MM.1S (cell line): ENCODE measurements around the gene GPAT3.

Source experiments
- DNase-seq: peaks from one replicate; pipeline ENCODE4 v3.0.0-alpha.2; 2015
- H2AFZ ChIP-seq: fragments of 300-600 bp; sonication (generic); 2 replicates; pipeline ENCODE4 v1.6.0; 2016; ENCODE audit warnings: antibody characterized with exemption, low read length
- H3F3A ChIP-seq: fragments of 300-600 bp; sonication (generic); 2 replicates; pipeline ENCODE4 v1.6.1; 2016; ENCODE audit warnings: mild to moderate bottlenecking, antibody characterized with exemption, low read length, moderate library complexity, mixed read lengths; ENCODE audit not compliant: insufficient read depth
- H3K27ac ChIP-seq: fragments of 300-600 bp; sonication (generic); 2 replicates; pipeline ENCODE4 v1.5.1; 2016; ENCODE audit warnings: mild to moderate bottlenecking, low read length
- H3K27me3 ChIP-seq: fragments of 300-600 bp; sonication (generic); replicated peaks from 2 replicates; pipeline ENCODE4 v1.6.0; 2016; ENCODE audit warnings: low read length; ENCODE audit not compliant: insufficient read depth
- H3K36me3 ChIP-seq: fragments of 300-600 bp; sonication (generic); replicated peaks from 2 replicates; pipeline ENCODE4 v1.6.1; 2016; ENCODE audit warnings: mild to moderate bottlenecking, low read length, mixed read lengths; ENCODE audit not compliant: insufficient read depth
- H3K4me1 ChIP-seq: fragments of 300-600 bp; sonication (generic); 2 replicates; pipeline ENCODE4 v1.6.1; 2016; ENCODE audit warnings: low read length, mixed read lengths
- H3K4me2 ChIP-seq: fragments of 300-600 bp; sonication (generic); 2 replicates; pipeline ENCODE4 v1.6.0; 2016; ENCODE audit warnings: low read depth, low read length
- H3K4me3 ChIP-seq: fragments of 300-600 bp; sonication (generic); 2 replicates; pipeline ENCODE4 v1.5.1; 2016; ENCODE audit warnings: low read length, mixed read lengths
- H3K79me2 ChIP-seq: fragments of 300-600 bp; sonication (generic); 2 replicates; pipeline ENCODE4 v1.6.1; 2016; ENCODE audit warnings: mixed run types, low read length, mixed read lengths
- H3K9ac ChIP-seq: fragments of 300-600 bp; sonication (generic); 2 replicates; pipeline ENCODE4 v1.6.1; 2016; ENCODE audit warnings: low read length, mixed read lengths
- H3K9me2 ChIP-seq: fragments of 300-600 bp; sonication (generic); replicated peaks from 2 replicates; pipeline ENCODE4 v1.6.1; 2016; ENCODE audit warnings: mild to moderate bottlenecking, low read length, mixed read lengths; ENCODE audit not compliant: insufficient read depth
- H3K9me3 ChIP-seq: fragments of 300-600 bp; sonication (generic); replicated peaks from 2 replicates; pipeline ENCODE4 v1.6.1; 2016; ENCODE audit warnings: mild to moderate bottlenecking, low read length, mixed read lengths; ENCODE audit not compliant: insufficient read depth
- H4K20me1 ChIP-seq: fragments of 300-600 bp; sonication (generic); 2 replicates; pipeline ENCODE4 v1.6.1; 2016; ENCODE audit warnings: mild to moderate bottlenecking, low read length, moderate library complexity, mixed read lengths; ENCODE audit not compliant: insufficient read depth
- EZH2 ChIP-seq: fragments of 300-600 bp; sonication (generic); optimal IDR thresholded peaks from 2 replicates; pipeline ENCODE3; 2017; ENCODE audit warnings: low read depth, mild to moderate bottlenecking, antibody characterized with exemption, low read length, mixed read lengths
- EZH2phosphoT487 ChIP-seq: fragments of 300-600 bp; sonication (generic); IDR thresholded peaks from 2 replicates; pipeline ENCODE4 v1.6.1; 2018; ENCODE audit warnings: antibody characterized with exemption, low read length
- TF ChIP-seq, protein P1 (sequence below): fragments of 300-600 bp; sonication (generic); IDR thresholded peaks from 2 replicates; pipeline ENCODE4 v1.5.1; 2016; ENCODE audit warnings: antibody characterized with exemption, low read length, mixed read lengths

GPAT3 gene

DNA sequence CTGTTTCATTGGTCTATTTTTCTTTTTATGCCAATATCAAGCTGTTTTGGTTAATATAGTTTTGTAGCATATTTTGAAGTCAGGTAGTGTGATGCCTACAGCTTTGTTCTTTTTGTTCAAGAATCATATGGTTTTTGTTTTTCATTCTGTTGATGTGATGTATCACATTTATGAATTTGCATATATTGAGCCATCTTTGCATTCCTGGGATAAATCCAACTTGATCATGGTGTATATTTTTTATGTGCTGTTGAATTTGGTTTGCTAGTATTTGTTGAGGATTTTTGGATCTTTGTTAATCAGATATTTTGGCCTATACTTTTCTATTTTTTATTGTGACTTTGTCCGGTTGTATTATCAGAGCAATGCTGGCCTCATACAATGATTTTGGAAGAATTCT is 74.8 kb downstream of the GPAT3 start:
- H2AFZ ChIP-seq: no peak overlapping the region
- no peaks in the 10 kb centered on the region for H3F3A ChIP-seq
- H3K4me1 ChIP-seq: no peaks in the 10 kb centered on the region
- no peaks in the 10 kb centered on the region for H3K79me2 ChIP-seq
- no peak overlapping the region for H3K9ac ChIP-seq
- no peak for DNase-seq
- no peaks in the 10 kb centered on the region for H3K36me3 ChIP-seq
- no peaks in the 10 kb centered on the region for H4K20me1 ChIP-seq
- no peaks in the 10 kb centered on the region for H3K9me2 ChIP-seq
- TF ChIP-seq, protein P1, sequence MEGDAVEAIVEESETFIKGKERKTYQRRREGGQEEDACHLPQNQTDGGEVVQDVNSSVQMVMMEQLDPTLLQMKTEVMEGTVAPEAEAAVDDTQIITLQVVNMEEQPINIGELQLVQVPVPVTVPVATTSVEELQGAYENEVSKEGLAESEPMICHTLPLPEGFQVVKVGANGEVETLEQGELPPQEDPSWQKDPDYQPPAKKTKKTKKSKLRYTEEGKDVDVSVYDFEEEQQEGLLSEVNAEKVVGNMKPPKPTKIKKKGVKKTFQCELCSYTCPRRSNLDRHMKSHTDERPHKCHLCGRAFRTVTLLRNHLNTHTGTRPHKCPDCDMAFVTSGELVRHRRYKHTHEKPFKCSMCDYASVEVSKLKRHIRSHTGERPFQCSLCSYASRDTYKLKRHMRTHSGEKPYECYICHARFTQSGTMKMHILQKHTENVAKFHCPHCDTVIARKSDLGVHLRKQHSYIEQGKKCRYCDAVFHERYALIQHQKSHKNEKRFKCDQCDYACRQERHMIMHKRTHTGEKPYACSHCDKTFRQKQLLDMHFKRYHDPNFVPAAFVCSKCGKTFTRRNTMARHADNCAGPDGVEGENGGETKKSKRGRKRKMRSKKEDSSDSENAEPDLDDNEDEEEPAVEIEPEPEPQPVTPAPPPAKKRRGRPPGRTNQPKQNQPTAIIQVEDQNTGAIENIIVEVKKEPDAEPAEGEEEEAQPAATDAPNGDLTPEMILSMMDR: no peak
- TF ChIP-seq EZH2: no peak
- no peak for TF ChIP-seq EZH2phosphoT487
- no peak overlapping the region for H3K4me3 ChIP-seq
- H3K27ac ChIP-seq: no peak overlapping the region
- no peak overlapping the region for H3K4me2 ChIP-seq
- no peaks in the 10 kb centered on the region for H3K27me3 ChIP-seq
- H3K9me3 ChIP-seq: no peaks in the 10 kb centered on the region

DNA sequence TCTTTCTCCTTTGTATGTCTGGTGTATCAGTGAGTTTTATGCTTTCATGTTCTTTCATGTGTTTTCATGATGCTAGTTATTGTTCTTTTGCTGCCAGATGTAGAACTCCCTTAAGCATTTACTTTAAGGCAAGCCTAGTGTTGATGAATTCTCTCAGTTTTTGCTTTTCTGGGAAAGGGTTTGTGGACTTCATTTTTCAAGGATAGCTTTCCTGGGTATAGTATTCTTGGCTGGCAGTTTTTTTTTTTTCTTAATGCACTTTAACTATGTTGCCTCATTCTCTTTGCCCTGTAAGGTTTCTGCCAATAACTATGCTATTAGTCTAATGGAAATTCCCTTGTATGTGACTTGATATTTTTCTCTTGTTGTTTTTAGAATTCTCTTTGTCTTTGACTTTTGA is 77.1 kb downstream of the GPAT3 start:
- H3K4me3 ChIP-seq: no peak overlapping the region
- DNase-seq: no peak
- H3K9me3 ChIP-seq: no peaks in the 10 kb centered on the region
- H3F3A ChIP-seq: no peaks in the 10 kb centered on the region
- no peaks in the 10 kb centered on the region for H3K4me1 ChIP-seq
- H3K27ac ChIP-seq: no peak overlapping the region
- H3K79me2 ChIP-seq: no peaks in the 10 kb centered on the region
- TF ChIP-seq, protein P1: no peak
- TF ChIP-seq EZH2phosphoT487 (no peak), EZH2 (no peak)
- no peaks in the 10 kb centered on the region for H4K20me1 ChIP-seq
- H3K36me3 ChIP-seq: no peaks in the 10 kb centered on the region
- H3K9ac ChIP-seq: no peak overlapping the region
- no peak overlapping the region for H2AFZ ChIP-seq
- H3K9me2 ChIP-seq: no peaks in the 10 kb centered on the region
- H3K4me2 ChIP-seq: no peak overlapping the region
- H3K27me3 ChIP-seq: no peaks in the 10 kb centered on the region

DNA sequence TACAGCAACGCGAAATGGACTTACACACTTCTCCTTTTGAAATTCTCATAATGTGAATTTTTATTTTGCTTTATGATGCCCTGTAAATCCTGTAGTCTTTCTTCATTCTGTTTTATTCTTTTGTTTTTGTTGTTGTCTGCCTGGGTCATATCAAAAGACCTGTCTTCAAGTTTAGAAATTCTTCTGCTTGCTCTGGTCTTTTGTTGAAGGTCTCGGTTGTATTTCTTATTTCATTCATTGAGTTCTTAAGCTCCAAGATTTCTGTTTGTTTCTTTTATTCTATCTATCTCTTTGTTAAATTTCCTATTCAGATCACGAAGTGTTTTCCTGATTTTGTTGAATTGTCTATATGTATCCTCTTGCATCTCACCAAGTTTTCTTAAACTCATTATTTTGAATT is 78.1 kb downstream of the GPAT3 start:
- DNase-seq: no peak

More for the DNA sequence above, 78.1 kb downstream of the GPAT3 start:
- H3K79me2 ChIP-seq: no peaks in the 10 kb centered on the region
- no peaks in the 10 kb centered on the region for H3K9me2 ChIP-seq
- H3K9me3 ChIP-seq: no peaks in the 10 kb centered on the region
- no peak overlapping the region for H3K9ac ChIP-seq
- H3K4me3 ChIP-seq: no peak overlapping the region
- H3K36me3 ChIP-seq: no peaks in the 10 kb centered on the region
- no peak overlapping the region for H3K4me2 ChIP-seq
- no peak overlapping the region for H2AFZ ChIP-seq
- H3K27ac ChIP-seq: no peak overlapping the region
- no peaks in the 10 kb centered on the region for H4K20me1 ChIP-seq
- TF ChIP-seq, protein P1: no peak
- TF ChIP-seq EZH2 (no peak), EZH2phosphoT487 (no peak)
- no peaks in the 10 kb centered on the region for H3F3A ChIP-seq
- H3K4me1 ChIP-seq: no peaks in the 10 kb centered on the region
- H3K27me3 ChIP-seq: no peaks in the 10 kb centered on the region
